Heart right ventricle (tissue), 16 donors: ENCODE results near the gene PDIA2. TPM values are rescaled to one million over a fixed set of nuclear protein-coding genes. Genes with fewer than 3 reads are reported as not detected.

Experiments used
- ATAC-seq, 8 donors: fragments of 200-7000 bp; cut with Tn5 transposase; one replicate each; pipeline ENCODE4 v1.9.1; 2020; ENCODE audit warnings: mild to moderate bottlenecking in 8 of 8, moderate library complexity in 8 of 8, moderate number of reproducible peaks in 1 of 8
- DNase-seq, 2 donors: peaks; one replicate each; pipeline ENCODE4 v3.0.0-alpha.2; 2020
- H3K27ac ChIP-seq, 10 donors: fragments of 200-600 bp; sonication (generic) in 2 of 10; one replicate each; pipeline versions ENCODE4 v1.5.0 to v1.8.0; 2020 to 2022; ENCODE audit warnings: mild to moderate bottlenecking in 3 of 10
- H3K27me3 ChIP-seq, 7 donors: fragments of 200-600 bp; one replicate each; pipeline ENCODE4 v1.8.0; 2021 to 2022; ENCODE audit warnings: mild to moderate bottlenecking in 2 of 7
- H3K36me3 ChIP-seq, 9 donors: fragments of 200-600 bp; sonication (generic) in 1 of 9; one replicate each; pipeline versions ENCODE4 v1.5.0 to v1.8.0; 2020 to 2022; ENCODE audit warnings: mild to moderate bottlenecking in 2 of 9
- H3K4me1 ChIP-seq, 9 donors: fragments of 200-600 bp; sonication (generic) in 1 of 9; one replicate each; pipeline versions ENCODE4 v1.5.0 to v1.8.0; 2020 to 2022; ENCODE audit warnings: mild to moderate bottlenecking in 4 of 9
- H3K4me3 ChIP-seq, 10 donors: fragments of 200-600 bp; sonication (generic) in 2 of 10; one replicate each; pipeline versions ENCODE4 v1.5.0 to v1.8.0; 2020 to 2022; ENCODE audit warnings: mild to moderate bottlenecking in 7 of 10, moderate library complexity in 2 of 10
- H3K9me3 ChIP-seq, 11 donors: fragments of 200-600 bp in 10 of 11; sonication (generic) in 2 of 11; one replicate each; pipeline versions ENCODE4 v1.5.0 to v1.8.0; 2013 to 2022; ENCODE audit warnings: mild to moderate bottlenecking in 2 of 11, control low read depth in 1 of 11, moderate library complexity in 1 of 11
- WGBS, 2 donors: extraction: QIAGEN DNeasy Blood & Tissue Kit; methylation state at CpG; one replicate each; pipeline ENCODE4 v1.1.7; 2013; ENCODE audit warnings: inconsistent platforms in 1 of 2; 5-methylcytosine and 5-hydroxymethylcytosine counted together
- intact Hi-C, 10 donors: fragments of 100-400 bp; cut with DNase I; formaldehyde crosslinking; loops; one replicate each; pipeline versions ENCODE4 v1.11.1 to v1.14.2; 2022
- polyA plus RNA-seq, 2 donors: library from polyadenylated mRNA; stranded (reverse); fragments of 200-250 nt; gene quantifications; one replicate each; pipeline ENCODE4 v1.2.3, GENCODE V29; 2013
- total RNA-seq, 10 donors: library from RNA; stranded (reverse); fragmentation: NEBNext Ultra II Directional in 3 of 10; extraction: Animal tissue kit (Norgen Biotek cat#: 25700) in 3 of 10; gene quantifications; one replicate each; pipeline versions ENCODE4 v1.2.1 to v1.2.4, GENCODE V29; 2021 to 2023
- TF ChIP-seq, protein P1 (sequence below), 9 donors: fragments of 200-600 bp; sonication (generic) in 2 of 9; IDR thresholded peaks; one replicate each; pipeline versions ENCODE4 v1.5.0 to v1.8.0; 2021 to 2022; ENCODE audit warnings: antibody characterized with exemption in 9 of 9, mild to moderate bottlenecking in 5 of 9, moderate library complexity in 1 of 9
- donor health status: Arrhythmogenic right ventricular cardiomyopathy.
- donor health status: ischemic (EF 13 %, LVEDD 7.1; RV severe dilation, severe dysfunction).
- donor health status: healthy with polysubstance abuse.
- donor health status: DM: no; HTN: yes; CAD: no.
- donor health status: DM: no; HTN: no; CAD: no.
- donor health status: ischemic (EF 25% LVEDD 6.9; RV normal size, moderate dysfunction).
- donor health status: ischemic (EF 25% LVEDD 5.7; RV mildly dilated, moderate dysfunction).
- donor health status: healthy.
- donor health status: DM: yes; HTN: yes; CAD: no.
- donor health status: Ischemic cardiomyopathy.
- donor health status: ischemic (EF 35%, LVEDD 5.7; RV mildly dilated, moderate dysfunction).
- donor health status: nonischemic (EF 11% LVEDD 7.7; RV severe dilation, severe dysfunction).
- donor health status: DM: yes; HTN: yes; CAD: no.
- donor health status: PGD.
- donor health status: ischemic (EF 29% LVEDD 5.4; RV normal size, mild dysfunction).
- donor health status: nonischemic (EF 23%, LVEDD 6.1; RV moderate dilation, normal function).

PDIA2 gene
- total and polyA plus RNA-seq, 12 donors = 0.32 to 14.0 (median 2.9) TPM

DNA sequence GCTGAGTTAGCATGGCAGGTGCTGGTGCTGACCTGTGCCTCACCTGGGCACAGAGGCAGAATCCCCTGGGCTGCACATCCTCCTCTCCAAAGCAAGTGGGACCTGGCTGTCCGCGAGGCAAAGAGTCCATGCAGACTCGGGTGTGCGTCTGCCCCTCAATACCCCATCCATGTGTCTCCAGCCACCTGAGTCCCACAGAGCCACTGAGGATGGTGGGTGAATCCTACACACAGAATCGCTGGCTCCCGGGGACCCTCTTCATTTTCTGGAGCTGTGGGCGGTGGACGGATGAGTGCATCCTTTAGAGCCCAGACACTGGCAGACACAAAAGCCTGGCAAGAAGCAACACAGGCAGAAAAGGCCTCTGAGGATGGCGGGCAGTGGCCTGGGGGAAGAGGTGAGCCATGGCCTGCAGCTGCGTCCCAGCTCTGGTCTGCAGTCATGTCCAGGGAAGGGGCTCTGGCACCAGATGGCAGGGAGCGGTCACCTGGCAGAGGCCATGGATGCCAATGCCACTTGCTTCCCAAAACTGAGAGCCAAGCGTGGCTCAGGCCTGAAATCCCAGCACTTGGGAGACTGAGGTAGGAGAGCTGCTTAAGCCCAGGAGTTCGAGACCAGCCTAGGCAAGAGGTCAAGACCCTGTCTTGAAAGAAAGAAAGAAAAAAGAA lies 39.6 kb downstream of the PDIA2 start:
- ATAC-seq = no peak
- 91 to 92% methylated on average over 13 of the region's 13 CpGs for WGBS, 2 donors
- no peak overlapping the region for H3K4me3 ChIP-seq

DNA sequence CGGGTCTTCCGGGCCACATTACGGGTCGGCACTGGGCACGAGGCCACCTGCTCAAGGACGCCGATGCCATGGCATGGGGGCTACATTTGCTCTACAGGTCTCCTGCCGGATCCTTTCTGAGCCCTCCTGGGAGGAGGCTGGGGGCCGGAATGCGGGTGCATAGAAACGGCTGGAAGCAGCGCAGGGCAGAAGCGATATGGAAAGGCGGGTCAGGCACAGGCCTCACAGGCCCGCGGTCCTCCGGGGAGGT lies 41.2 kb downstream of the PDIA2 start:
- ATAC-seq (no peak), DNase-seq (no peak)
- peaks cover 3 to 53% (median 38%) of the 10 kb centered on the region in 9 donors for H3K4me1 ChIP-seq
- TF ChIP-seq, protein P1, sequence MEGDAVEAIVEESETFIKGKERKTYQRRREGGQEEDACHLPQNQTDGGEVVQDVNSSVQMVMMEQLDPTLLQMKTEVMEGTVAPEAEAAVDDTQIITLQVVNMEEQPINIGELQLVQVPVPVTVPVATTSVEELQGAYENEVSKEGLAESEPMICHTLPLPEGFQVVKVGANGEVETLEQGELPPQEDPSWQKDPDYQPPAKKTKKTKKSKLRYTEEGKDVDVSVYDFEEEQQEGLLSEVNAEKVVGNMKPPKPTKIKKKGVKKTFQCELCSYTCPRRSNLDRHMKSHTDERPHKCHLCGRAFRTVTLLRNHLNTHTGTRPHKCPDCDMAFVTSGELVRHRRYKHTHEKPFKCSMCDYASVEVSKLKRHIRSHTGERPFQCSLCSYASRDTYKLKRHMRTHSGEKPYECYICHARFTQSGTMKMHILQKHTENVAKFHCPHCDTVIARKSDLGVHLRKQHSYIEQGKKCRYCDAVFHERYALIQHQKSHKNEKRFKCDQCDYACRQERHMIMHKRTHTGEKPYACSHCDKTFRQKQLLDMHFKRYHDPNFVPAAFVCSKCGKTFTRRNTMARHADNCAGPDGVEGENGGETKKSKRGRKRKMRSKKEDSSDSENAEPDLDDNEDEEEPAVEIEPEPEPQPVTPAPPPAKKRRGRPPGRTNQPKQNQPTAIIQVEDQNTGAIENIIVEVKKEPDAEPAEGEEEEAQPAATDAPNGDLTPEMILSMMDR (IDR thresholded peaks at IDR 0.05) = no peak
- H3K27me3 ChIP-seq = no peaks in the 10 kb centered on the region
- no peaks in the 10 kb centered on the region for H3K9me3 ChIP-seq
- intact Hi-C loops = no loop called here
- no peak overlapping the region for H3K27ac ChIP-seq
- WGBS, 2 donors = 89 to 90% methylated on average over 17 of the region's 17 CpGs
- peaks cover 0 to 6% (median 0%) of the 10 kb centered on the region in 9 donors for H3K36me3 ChIP-seq
- peak overlapping the region in 2 of 10 donors; percentile 24 to 27 for H3K4me3 ChIP-seq

More for the DNA sequence above, 39.6 kb downstream of the PDIA2 start:
- no peak for DNase-seq
- H3K27ac ChIP-seq = no peak overlapping the region
- H3K36me3 ChIP-seq = peaks cover 0 to 21% (median 0%) of the 10 kb centered on the region in 9 donors
- peaks cover 1 to 38% (median 31%) of the 10 kb centered on the region in 9 donors for H3K4me1 ChIP-seq
- H3K9me3 ChIP-seq = no peaks in the 10 kb centered on the region
- intact Hi-C loops = no loop called here
- TF ChIP-seq, protein P1 (IDR thresholded peaks at IDR 0.05) = no peak
- H3K27me3 ChIP-seq = no peaks in the 10 kb centered on the region

DNA sequence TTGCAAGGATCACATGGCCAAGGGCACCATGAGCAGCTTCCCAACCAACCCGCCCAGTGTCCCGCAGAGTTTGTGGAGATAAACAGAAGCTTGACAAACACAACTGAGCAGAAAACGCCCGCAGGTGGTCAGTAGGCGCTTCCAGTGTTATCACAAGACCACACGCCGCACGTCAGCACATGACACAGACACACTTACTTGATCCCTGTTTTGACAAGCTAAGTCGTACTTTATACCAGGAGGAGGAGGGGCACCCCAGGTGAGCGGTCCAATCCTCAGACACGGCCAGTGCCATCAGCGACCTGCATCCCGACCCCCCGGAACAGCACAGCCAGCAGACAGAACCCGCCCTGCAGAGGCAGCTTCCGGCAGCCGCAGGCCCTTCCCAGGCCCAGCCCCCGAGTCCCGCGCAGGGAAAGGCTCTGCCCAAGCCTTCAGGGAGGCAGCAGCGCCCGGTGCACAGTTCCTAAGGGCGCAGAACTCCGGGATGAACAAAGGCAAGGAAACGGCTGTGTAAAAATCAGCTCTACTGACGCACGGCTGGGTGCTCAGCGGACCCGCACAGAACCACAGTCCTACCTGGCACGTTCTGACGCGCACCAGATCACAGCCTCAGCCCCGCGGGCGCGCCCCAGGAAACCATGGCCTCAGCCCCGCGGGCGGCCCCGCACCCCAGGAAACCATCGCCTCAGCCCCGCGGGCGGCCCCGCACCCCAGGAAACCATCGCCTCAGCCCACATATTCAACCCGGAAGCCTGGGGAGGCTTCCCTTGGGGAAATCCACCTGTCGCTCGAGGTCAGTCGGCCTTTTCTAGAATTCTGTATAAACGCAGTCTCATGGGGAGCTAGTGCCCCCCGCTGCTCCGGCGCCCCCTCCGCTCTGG lies 41.7 kb downstream of the PDIA2 start:
- WGBS, 2 donors = 61 to 66% methylated on average over 55 of the region's 55 CpGs

More for the DNA sequence above, 41.7 kb downstream of the PDIA2 start:
- DNase-seq (no peak), ATAC-seq (peak in 7 of 8 donors; percentile 15 to 54 (median 42))
- Histone ChIP-seq H3K36me3 (peaks cover 0 to under 1% (median 0%) of the 10 kb centered on the region in 9 donors), H3K9me3 (no peaks in the 10 kb centered on the region), H3K27ac (peak overlapping the region in 7 of 10 donors; percentile 5 to 74 (median 40)), H3K4me1 (peaks cover 3 to 54% (median 38%) of the 10 kb centered on the region in 9 donors), H3K27me3 (no peaks in the 10 kb centered on the region), H3K4me3 (peak overlapping the region in 7 of 10 donors; percentile 24 to 40 (median 27))
- intact Hi-C loops = no loop called here
- TF ChIP-seq, protein P1 (IDR thresholded peaks at IDR 0.05) = no peak
